ENCODE data around the gene NRIP1. TPM values are rescaled to one million over a fixed set of nuclear protein-coding genes. Genes with fewer than 3 reads are reported as not detected.

NRIP1 gene
- total and polyA plus RNA-seq, 2 of the 8 experiments (the other 6 are each of a cell fraction or from before 2014, with no cell fraction given), result 1.5 to 9.3 TPM

DNA sequence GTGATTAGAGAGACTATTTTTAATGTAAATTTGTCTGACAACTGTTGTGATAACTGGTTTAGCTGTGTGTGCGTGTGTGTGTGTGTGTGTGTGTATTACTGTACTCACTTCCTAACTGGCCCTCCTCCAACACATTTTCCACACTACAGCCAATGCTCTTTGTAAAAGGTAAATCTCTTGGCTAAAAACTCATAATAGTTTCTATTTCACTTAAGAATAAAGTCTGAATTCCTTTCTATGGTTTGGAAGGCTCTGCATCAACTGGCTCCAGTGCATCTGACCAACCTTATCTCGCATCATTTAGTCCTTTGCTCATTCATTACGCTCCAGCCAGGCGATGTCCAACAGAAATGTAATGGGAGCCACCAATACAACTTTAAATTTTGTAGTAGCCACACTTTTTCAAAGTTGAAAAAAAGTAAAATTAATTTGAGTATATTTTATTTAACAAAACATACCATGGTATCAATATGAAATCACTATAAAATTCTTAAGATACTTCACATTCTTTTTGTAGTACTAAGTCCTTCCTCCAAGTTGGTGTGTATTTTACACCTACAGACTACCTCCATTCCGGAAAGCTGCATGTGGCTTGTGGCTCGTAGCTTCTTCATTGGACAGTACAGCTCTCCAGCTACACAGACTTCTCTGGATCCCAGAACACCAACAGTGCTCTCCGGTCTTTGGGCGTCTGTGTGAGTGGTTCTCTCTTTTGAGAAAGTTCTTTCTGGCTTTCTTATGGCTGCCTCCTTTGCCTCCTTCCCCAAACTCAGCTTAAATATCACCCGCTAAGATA, 68.9 kb downstream of the NRIP1 start:
- Histone ChIP-seq H4K20me1 (replicated peaks in 1 of 2; ENCODE audit: control insufficient read depth in 1 of 2, insufficient read depth in 2 of 2, low read length in 2 of 2) (peaks cover 0 to 3% of the 10 kb centered on the region in 2 experiments), H3K27me3 (replicated peaks in 1 of 4; ENCODE audit: control insufficient read depth in 3 of 4, extremely low read depth in 1 of 4, insufficient read depth in 3 of 4, low read length in 3 of 4) (no peaks in the 10 kb centered on the region), H3K23me2 (ENCODE audit: low read depth, low read length) (no peaks in the 10 kb centered on the region), H4K5ac (ENCODE audit: insufficient read length, low read depth, low read length) (no peak overlapping the region), H3K14ac (ENCODE audit: insufficient read length) (no peak overlapping the region), H2AK5ac (ENCODE audit: low read depth, low read length) (no peak overlapping the region; the same call in 1 of the 2 replicates), H2BK15ac (ENCODE audit: low read length) (no peak overlapping the region), H3K4me2 (ENCODE audit: insufficient read depth in 1 of 2, low read depth in 2 of 2, low read length in 2 of 2) (no peak overlapping the region), H3K79me1 (ENCODE audit: low read depth, low read length) (no peaks in the 10 kb centered on the region), H3K79me2 (ENCODE audit: control insufficient read depth in 1 of 2, insufficient read depth in 2 of 2, low read length in 2 of 2) (no peaks in the 10 kb centered on the region), H3K4me3 (ENCODE audit: extremely low read depth in 1 of 4, insufficient read depth in 2 of 4, low read depth in 3 of 4, low read length in 4 of 4) (no peak overlapping the region), H2BK20ac (ENCODE audit: low read length) (no peak overlapping the region), H3K36me3 (ENCODE audit: control insufficient read depth in 2 of 4, insufficient read depth in 4 of 4, low read length in 3 of 4) (no peaks in the 10 kb centered on the region), H3K27ac (ENCODE audit: low read depth, low read length) (no peak overlapping the region; the same call in 1 of the 2 replicates), H3K56ac (replicated peaks; ENCODE audit: insufficient read length, low read depth, low read length) (no peak overlapping the region), H2AFZ (ENCODE audit: low read length) (no peak overlapping the region), H3K4ac (replicated peaks; ENCODE audit: insufficient read length, low read depth, low read length) (no peak overlapping the region), H4K8ac (ENCODE audit: extremely low read depth, insufficient read depth, low read length) (no peak overlapping the region), H2BK5ac (ENCODE audit: low read depth, low read length) (no peak overlapping the region), H3K18ac (ENCODE audit: extremely low read depth, low read length) (peak overlapping the region; percentile 73; the same call in 1 of the 2 replicates), H3K4me1 (replicated peaks in 1 of 4; ENCODE audit: control insufficient read depth in 3 of 4, insufficient read depth in 4 of 4, low read length in 3 of 4) (no peaks in the 10 kb centered on the region), H3K23ac (ENCODE audit: insufficient read length) (no peak overlapping the region), H4K91ac (replicated peaks; ENCODE audit: insufficient read length, low read length) (no peak overlapping the region), H2BK12ac (ENCODE audit: low read depth, low read length) (no peak overlapping the region; the same call in 1 of the 2 replicates), H3K9me3 (ENCODE audit: insufficient read depth in 2 of 2, low read depth in 1 of 2, low read length in 1 of 2) (no peaks in the 10 kb centered on the region; a peak in 1 of 4 replicates), H3K9ac (replicated peaks in 1 of 4; ENCODE audit: extremely low read depth in 1 of 4, low read depth in 3 of 4, low read length in 3 of 4) (no peak overlapping the region), H2BK120ac (replicated peaks; ENCODE audit: low read depth, low read length) (peak overlapping the region; percentile 74)
- ChIA-PET CTCF (ENCODE audit: partially characterized antibody) (no interaction called here), POLR2A (ENCODE audit: partially characterized antibody) (no interaction called here)
- 91% methylated on average over 9 of the region's 9 CpGs; no CpG with 5 or more reads in 1 of the 2 experiments for WGBS, 2 experiments (ENCODE audit: extremely low coverage in 1 of 2, insufficient coverage in 1 of 2, insufficient read length in 1 of 2, insufficient replicate concordance in 2 of 2, low coverage in 1 of 2, low lambda C conversion rate in 2 of 2, missing lambda C conversion rate in 1 of 2)
- DNase-seq (ENCODE audit: low read depth in 1 of 2, low spot score in 2 of 2), result no peak
- FAIRE-seq, result no peak
- no peak for TF ChIP-seq TBP (IDR thresholded peaks at IDR 0.05; ENCODE audit: low read depth, low read length)
- no peak for TF ChIP-seq CBX5 (IDR thresholded peaks at IDR 0.05; ENCODE audit: low read depth, low read length)
- TF ChIP-seq HDAC2 (IDR thresholded peaks at IDR 0.05; ENCODE audit: borderline replicate concordance in 1 of 2, low read depth in 2 of 2, low read length in 2 of 2), result no peak
- TF ChIP-seq, protein P1, sequence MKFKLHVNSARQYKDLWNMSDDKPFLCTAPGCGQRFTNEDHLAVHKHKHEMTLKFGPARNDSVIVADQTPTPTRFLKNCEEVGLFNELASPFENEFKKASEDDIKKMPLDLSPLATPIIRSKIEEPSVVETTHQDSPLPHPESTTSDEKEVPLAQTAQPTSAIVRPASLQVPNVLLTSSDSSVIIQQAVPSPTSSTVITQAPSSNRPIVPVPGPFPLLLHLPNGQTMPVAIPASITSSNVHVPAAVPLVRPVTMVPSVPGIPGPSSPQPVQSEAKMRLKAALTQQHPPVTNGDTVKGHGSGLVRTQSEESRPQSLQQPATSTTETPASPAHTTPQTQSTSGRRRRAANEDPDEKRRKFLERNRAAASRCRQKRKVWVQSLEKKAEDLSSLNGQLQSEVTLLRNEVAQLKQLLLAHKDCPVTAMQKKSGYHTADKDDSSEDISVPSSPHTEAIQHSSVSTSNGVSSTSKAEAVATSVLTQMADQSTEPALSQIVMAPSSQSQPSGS (IDR thresholded peaks at IDR 0.05; ENCODE audit: low read length), result no peak
- no peak for TF ChIP-seq GABPA (IDR thresholded peaks at IDR 0.05; ENCODE audit: borderline replicate concordance, insufficient read depth, low read length)
- no peak for TF ChIP-seq POLR2AphosphoS5 (IDR thresholded peaks at IDR 0.05; ENCODE audit: low read depth, low read length)
- TF ChIP-seq PHF8 (conservative IDR thresholded peaks at IDR 0.05; ENCODE audit: low read depth, low read length), result no peak
- TF ChIP-seq KDM1A (IDR thresholded peaks at IDR 0.05; ENCODE audit: borderline replicate concordance, low read length), result no peak
- TF ChIP-seq KDM4A (IDR thresholded peaks at IDR 0.05; ENCODE audit: low read depth, low read length, severe bottlenecking), result no peak
- TF ChIP-seq, protein P2, sequence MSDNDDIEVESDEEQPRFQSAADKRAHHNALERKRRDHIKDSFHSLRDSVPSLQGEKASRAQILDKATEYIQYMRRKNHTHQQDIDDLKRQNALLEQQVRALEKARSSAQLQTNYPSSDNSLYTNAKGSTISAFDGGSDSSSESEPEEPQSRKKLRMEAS (IDR thresholded peaks at IDR 0.05), result no peak
